Measurements from ENCODE around the gene GUCY2C. TPM values are rescaled to one million over a fixed set of nuclear protein-coding genes. Genes with fewer than 3 reads are reported as not detected.

Gene GUCY2C
- total and polyA plus RNA-seq, 2 experiments from 2014 or later = 0.05 TPM; not detected in 1

- Histone ChIP-seq H3K36me3 (no peaks in the 10 kb centered on the region), H3K4me3 (no peak overlapping the region), H3K27ac (no peak overlapping the region), H3K27me3 (no peaks in the 10 kb centered on the region), H3K9me3 (ENCODE audit: low read depth) (no peaks in the 10 kb centered on the region), H3K4me1 (ENCODE audit: low read depth) (no peaks in the 10 kb centered on the region)
- no peak for TF ChIP-seq CTCF (IDR thresholded peaks at IDR 0.05; ENCODE audit: low read depth, low read length)
- DNase-seq (ENCODE audit: low read depth in 1 of 2, low spot score in 1 of 2) = peak in 1 of 2 donors; percentile 9
These were observed 88.8 kb downstream of the GUCY2C start for GRCh38 chr12:14607568-14607967.

GRCh38 chr12:14605401-14605989 is 90.9 kb downstream of the GUCY2C start:
- Histone ChIP-seq H3K4me1 (ENCODE audit: low read depth) (no peaks in the 10 kb centered on the region), H3K36me3 (no peaks in the 10 kb centered on the region), H3K27ac (no peak overlapping the region), H3K9me3 (ENCODE audit: low read depth) (no peaks in the 10 kb centered on the region), H3K4me3 (no peak overlapping the region), H3K27me3 (no peaks in the 10 kb centered on the region)
- no peak for DNase-seq (ENCODE audit: low read depth in 1 of 2, low spot score in 1 of 2)
- TF ChIP-seq CTCF (IDR thresholded peaks at IDR 0.05; ENCODE audit: low read depth, low read length) = no peak

- Histone ChIP-seq H3K4me3 (no peak overlapping the region), H3K27ac (no peak overlapping the region), H3K9me3 (ENCODE audit: low read depth) (no peaks in the 10 kb centered on the region), H3K36me3 (no peaks in the 10 kb centered on the region), H3K27me3 (no peaks in the 10 kb centered on the region), H3K4me1 (ENCODE audit: low read depth) (no peaks in the 10 kb centered on the region)
- no peak for TF ChIP-seq CTCF (IDR thresholded peaks at IDR 0.05; ENCODE audit: low read depth, low read length)
- DNase-seq (ENCODE audit: low read depth in 1 of 2, low spot score in 1 of 2) = no peak
These were observed 94.5 kb downstream of the GUCY2C start for GRCh38 chr12:14601692-14602478.

GRCh38 chr12:14597480-14597879 is 98.9 kb downstream of the GUCY2C start:
- TF ChIP-seq CTCF (IDR thresholded peaks at IDR 0.05; ENCODE audit: low read depth, low read length) = no peak
- H3K36me3 ChIP-seq = no peaks in the 10 kb centered on the region
- DNase-seq (ENCODE audit: low read depth in 1 of 2, low spot score in 1 of 2) = no peak

GRCh38 chr12:14591719-14592118 is 104.7 kb downstream of the GUCY2C start:
- H3K27ac ChIP-seq = no peak overlapping the region
- no peak for TF ChIP-seq CTCF (IDR thresholded peaks at IDR 0.05; ENCODE audit: low read depth, low read length)

More at GRCh38 chr12:14597480-14597879, 98.9 kb downstream of the GUCY2C start:
- no peak overlapping the region for H3K4me3 ChIP-seq
- H3K27me3 ChIP-seq = no peaks in the 10 kb centered on the region
- no peaks in the 10 kb centered on the region for H3K4me1 ChIP-seq (ENCODE audit: low read depth)
- no peaks in the 10 kb centered on the region for H3K9me3 ChIP-seq (ENCODE audit: low read depth)
- no peak overlapping the region for H3K27ac ChIP-seq

More at GRCh38 chr12:14591719-14592118, 104.7 kb downstream of the GUCY2C start:
- Histone ChIP-seq H3K9me3 (ENCODE audit: low read depth) (no peaks in the 10 kb centered on the region), H3K4me3 (no peak overlapping the region), H3K36me3 (no peaks in the 10 kb centered on the region), H3K4me1 (ENCODE audit: low read depth) (no peaks in the 10 kb centered on the region), H3K27me3 (no peaks in the 10 kb centered on the region)
- no peak for DNase-seq (ENCODE audit: low read depth in 1 of 2, low spot score in 1 of 2)

All from cardiac muscle cell (in vitro differentiated cells and primary cell).